AG20443 (cell line): ENCODE results near the gene MAPT.

Experiments
- DNase-seq: peaks from one replicate; pipeline ENCODE4 v3.0.0; 2012; ENCODE audit warnings: low spot score, mixed read lengths

Gene MAPT

DNA sequence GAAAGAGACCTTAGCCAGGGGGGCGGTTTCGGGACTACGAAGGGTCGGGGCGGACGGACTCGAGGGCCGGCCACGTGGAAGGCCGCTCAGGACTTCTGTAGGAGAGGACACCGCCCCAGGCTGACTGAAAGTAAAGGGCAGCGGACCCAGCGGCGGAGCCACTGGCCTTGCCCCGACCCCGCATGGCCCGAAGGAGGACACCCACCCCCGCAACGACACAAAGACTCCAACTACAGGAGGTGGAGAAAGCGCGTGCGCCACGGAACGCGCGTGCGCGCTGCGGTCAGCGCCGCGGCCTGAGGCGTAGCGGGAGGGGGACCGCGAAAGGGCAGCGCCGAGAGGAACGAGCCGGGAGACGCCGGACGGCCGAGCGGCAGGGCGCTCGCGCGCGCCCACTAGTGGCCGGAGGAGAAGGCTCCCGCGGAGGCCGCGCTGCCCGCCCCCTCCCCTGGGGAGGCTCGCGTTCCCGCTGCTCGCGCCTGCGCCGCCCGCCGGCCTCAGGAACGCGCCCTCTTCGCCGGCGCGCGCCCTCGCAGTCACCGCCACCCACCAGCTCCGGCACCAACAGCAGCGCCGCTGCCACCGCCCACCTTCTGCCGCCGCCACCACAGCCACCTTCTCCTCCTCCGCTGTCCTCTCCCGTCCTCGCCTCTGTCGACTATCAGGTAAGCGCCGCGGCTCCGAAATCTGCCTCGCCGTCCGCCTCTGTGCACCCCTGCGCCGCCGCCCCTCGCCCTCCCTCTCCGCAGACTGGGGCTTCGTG is at the start of gene MAPT:
Gene MAPT, plus strand, starts transcription at position 533 of the 763 bp plus-strand sequence. CDS start 67,784 bp downstream, outside the sequence.
- DNase-seq, result peak; percentile 99

DNA sequence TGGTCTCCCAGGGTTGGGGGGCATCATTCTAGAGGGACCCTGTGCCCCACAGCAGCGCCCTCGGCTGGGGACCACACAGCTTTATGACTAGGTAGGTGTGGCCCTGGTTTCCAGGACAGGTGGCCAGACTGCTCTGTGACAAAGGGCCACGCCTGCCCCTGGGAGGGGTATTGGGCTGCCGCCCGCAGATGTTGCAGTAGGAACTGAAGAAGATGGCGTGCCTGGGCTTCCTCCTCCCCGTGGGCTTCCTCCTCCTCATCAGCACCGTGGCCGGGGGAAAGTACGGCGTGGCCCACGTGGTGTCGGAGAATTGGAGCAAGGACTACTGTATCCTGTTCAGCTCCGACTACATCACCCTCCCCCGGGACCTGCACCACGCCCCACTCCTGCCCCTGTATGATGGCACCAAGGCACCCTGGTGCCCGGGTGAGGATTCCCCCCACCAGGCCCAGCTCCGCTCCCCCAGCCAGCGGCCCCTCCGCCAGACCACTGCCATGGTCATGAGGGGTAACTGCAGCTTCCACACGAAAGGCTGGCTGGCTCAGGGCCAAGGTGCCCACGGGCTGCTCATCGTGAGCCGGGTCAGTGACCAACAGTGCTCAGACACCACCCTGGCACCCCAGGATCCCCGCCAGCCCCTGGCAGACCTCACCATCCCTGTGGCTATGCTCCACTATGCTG is 49.5 kb upstream of the MAPT start, which contains the start of gene SPPL2C:
Gene SPPL2C, plus strand, starts transcription at position 187 of the 681 bp plus-strand sequence. Its CDS starts 26 bp downstream, at position 213.
- no peak for DNase-seq

DNA sequence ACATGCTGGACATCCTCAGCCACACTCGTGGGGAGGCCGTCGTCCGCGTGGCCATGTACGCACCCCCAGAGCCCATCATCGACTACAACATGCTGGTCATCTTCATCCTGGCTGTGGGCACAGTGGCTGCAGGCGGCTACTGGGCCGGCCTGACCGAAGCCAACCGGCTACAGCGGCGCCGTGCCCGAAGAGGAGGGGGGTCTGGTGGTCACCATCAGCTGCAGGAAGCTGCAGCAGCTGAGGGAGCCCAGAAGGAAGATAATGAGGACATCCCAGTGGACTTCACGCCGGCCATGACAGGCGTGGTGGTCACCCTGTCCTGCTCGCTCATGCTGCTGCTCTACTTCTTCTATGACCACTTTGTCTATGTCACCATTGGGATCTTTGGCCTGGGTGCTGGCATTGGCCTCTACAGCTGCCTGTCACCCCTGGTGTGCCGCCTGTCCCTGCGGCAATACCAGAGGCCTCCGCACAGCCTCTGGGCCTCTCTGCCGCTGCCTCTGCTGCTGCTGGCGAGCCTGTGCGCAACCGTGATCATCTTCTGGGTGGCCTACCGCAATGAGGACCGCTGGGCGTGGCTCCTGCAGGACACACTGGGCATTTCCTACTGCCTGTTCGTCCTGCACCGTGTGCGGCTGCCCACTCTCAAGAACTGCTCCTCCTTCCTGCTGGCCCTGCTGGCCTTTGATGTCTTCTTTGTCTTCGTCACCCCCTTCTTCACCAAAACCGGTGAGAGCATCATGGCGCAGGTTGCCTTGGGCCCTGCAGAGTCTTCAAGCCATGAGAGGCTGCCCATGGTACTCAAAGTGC is 48.8 kb upstream of the MAPT start:
- no peak for DNase-seq

DNA sequence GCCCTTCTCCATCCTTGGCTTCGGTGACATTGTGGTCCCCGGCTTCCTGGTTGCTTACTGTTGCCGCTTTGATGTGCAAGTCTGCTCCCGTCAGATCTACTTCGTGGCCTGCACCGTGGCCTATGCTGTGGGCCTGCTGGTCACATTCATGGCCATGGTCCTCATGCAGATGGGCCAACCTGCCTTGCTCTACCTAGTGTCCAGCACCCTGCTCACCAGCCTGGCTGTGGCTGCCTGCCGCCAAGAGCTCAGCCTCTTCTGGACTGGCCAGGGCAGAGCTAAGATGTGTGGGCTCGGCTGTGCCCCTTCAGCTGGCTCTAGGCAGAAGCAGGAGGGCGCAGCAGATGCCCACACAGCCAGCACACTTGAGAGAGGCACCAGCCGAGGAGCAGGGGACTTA is 48.1 kb upstream of the MAPT start:
- DNase-seq, result no peak

DNA sequence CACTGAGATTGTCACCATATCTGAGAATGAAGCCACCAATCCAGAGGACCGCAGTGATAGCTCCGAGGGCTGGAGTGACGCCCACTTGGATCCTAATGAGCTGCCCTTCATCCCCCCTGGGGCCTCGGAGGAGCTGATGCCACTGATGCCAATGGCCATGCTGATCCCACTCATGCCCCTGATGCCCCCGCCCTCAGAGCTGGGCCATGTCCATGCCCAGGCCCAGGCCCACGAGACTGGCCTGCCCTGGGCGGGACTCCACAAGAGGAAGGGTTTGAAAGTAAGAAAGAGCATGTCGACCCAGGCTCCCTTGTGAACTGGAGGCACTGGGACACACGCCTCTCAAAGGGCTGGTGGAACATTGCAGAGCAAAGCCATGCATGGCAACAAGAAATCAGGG is 47.7 kb upstream of the MAPT start:
- no peak for DNase-seq

DNA sequence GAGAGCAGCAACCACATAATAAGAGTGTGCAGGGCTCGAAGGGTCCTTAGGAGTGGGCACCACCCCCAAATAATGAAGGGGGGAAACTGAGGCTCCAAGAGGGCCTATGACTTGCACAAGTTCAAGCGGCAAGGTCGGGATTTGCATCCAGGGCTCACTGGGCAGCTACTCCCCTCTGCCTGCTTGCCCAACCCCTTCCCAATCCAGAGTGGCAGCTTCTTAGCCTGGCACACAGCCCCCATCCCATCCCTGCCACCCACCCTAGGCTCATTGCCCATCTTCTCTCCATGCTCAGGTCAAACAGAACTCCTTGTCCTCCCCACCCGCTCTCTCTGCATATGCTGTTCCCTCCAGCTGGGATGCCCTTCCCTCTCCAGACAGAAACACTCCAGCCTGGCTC is 47.3 kb upstream of the MAPT start:
- DNase-seq, result no peak

DNA sequence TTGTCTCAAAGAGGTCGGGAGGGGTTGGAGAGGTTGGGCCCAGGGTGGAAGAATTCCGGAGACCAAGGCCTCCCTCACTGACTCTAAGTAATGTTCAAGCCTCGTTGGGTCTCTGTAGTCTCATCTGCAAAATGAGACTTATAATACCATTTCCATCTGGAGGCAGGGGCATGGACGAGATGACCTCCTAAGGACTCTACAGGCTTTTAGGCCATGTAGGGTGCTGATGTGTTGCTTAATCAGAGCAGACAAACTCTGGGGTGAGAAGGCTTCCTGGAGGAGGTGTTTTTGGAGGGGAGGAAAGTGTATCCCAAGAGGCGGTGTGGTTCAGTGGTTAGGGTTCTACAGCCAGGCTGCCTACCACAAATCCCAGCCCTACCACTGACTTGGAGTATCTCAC is 46.6 kb upstream of the MAPT start:
- no peak for DNase-seq

DNA sequence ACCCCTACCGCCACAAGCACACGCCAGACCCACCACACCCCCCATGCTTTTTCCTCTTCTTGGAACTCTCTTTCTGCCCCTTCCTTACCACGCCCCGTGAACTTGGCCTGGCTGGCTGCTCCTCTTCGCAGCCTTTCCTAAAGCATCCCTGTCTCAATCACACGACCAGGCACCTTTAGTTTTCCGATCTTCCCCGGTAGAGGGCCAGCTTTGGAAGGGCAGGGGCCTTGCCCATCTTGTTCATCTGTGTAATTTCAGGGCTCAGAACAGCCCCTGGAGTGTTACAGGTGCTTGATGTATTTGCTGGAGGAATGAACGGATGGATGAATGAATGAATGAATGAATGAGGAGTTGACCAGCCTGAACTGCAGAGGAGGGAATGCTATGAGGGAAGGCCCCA is 45.9 kb upstream of the MAPT start:
- no peak for DNase-seq

DNA sequence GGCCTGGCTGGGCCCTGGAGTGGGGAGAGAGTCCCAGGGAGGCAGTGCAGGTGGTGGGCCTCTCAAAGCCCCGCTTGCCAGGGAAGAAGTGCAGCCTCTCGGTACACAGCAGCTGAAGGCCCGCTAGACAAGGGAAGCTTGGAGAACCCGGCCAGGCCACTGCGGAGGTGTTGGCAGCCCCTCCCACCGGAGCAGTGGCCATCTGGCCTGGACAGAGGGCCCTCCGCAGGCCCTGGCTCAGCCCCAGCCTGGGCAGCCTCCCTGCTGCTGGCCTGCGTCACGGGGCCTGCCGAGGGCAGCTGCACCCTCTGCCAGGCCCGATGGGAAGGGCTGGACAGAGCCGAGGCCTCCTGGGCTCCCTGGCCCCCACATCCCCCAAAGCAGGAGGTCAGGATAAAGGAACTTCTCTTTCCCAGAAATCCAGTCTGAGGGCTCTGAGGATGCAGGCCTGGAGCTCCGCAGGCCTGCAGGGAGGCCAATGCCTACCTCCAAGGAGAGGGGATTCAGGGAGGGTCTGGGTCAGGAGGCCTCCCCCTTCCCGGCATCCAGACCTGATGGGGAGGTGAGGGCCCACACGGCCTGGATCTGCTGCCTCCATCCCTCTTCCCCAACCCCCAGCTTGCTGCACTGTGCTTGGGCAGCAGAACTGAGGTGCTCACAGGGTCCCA is 45.4 kb upstream of the MAPT start:
- no peak for DNase-seq

DNA sequence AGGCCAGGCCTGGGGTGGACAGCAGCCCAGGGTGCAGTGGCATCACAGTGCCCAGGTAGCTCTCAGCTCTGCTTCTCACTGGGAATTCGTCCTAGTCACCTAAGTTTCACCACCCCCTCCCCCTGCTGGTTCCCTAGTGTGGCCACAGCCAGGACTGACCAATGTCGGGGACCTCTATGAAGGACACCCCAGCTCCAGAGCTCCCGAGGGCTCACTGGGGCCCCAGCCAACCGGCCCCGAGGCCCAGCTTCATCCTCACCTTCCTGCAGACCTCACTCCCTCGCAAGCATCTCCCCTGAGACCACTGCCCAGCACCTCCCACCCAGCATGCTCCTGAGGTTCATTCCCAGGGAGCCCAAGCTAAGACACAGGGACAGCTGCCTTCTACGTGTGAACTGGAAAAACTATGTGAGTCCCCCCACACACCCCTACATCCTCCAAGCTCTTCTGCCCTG is 44.8 kb upstream of the MAPT start:
- no peak for DNase-seq

DNA sequence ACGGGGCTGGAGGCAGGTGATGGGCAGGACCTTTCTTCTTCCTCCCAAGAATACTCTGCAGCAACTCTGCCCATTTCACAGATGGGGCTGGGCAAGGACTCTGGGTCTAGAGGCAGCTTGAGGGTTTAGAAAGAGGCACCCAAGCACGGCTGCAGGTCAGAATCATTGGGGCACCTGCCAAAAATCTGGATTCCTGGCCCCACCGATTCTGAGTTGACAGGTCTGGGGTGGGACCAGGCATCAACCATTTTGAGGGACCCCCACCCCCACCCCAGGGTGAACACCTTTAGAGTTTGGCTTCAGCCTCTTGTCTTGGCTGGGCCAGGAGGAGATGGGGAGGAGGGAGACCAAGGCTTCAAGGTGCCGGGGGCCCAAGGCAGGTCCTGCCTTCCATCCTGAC is 44.3 kb upstream of the MAPT start:
- no peak for DNase-seq

DNA sequence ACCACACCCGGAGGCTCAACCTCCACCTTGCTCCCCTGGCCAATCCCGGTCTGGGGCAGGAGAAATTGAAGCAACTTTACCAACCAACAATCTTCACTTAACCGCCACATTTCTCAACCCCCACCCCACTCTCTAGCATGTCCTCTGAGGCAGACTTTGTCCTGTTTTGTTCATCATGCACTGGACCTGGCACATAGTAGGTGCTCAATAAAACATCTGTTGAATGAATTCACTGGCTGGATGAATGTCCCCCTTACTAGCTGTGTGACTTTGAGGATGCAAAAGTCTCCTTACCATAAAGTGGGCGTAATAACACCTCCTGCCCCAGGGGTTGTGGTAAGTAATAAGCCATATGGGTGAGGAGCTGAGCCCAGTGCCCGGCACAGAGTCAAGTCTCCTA is 43.9 kb upstream of the MAPT start:
- DNase-seq, result no peak

DNA sequence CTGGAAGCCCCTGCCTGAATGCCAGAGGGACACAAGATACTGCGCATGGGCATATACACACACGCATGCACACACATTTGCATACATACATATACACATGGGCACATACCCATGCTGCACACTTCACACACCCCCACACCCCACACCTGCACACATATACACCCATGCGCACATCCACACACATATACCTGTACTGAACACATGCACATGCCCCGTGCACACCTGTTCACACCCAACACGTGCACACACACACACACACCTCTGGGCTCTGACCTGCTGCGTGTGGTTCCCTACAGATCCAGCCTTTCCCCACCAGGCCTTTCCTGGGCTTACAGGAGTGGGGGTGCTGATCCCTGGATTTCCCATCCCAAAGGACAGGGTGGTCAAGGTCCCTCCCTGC is 43.3 kb upstream of the MAPT start:
- no peak for DNase-seq

DNA sequence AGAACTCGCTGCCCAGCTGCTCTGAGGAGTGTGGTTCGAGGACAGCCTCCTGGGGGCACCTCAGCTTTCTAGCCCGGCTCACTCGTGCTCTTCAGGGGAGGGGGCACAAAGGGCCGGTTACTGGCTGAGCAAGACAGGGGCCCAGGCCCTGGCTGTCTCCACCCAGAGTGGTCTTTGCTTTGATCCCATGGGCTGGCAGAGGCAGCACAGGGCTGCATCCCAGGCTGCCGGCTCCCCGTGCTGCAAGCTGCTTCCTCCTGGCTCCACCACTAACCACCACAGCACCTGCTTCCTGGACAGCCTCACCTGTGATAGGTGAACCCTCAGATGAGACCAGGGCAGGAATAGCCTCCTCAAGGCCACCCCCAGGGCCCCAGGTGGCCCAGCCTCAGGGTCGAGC is 42.9 kb upstream of the MAPT start:
- DNase-seq, result no peak

DNA sequence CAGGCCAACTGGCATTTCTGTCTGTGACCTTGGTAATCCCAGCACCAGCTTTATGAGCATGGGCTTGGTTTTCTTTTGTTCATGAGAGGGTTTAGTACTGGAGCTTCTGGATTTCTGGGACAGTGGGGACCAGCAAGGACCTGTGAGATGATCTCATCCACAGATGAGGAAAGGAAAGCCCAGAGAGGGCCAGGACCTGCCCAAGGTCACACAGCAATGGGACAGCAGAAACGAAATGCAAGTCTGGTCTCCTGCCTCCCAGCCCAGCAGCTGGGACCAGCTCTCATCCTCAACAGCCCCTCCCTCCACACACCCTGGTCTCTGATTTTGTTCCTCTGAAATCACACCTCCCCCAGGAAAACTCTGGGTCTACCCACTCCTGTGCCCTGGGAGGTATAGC is 42.5 kb upstream of the MAPT start:
- DNase-seq, result no peak

DNA sequence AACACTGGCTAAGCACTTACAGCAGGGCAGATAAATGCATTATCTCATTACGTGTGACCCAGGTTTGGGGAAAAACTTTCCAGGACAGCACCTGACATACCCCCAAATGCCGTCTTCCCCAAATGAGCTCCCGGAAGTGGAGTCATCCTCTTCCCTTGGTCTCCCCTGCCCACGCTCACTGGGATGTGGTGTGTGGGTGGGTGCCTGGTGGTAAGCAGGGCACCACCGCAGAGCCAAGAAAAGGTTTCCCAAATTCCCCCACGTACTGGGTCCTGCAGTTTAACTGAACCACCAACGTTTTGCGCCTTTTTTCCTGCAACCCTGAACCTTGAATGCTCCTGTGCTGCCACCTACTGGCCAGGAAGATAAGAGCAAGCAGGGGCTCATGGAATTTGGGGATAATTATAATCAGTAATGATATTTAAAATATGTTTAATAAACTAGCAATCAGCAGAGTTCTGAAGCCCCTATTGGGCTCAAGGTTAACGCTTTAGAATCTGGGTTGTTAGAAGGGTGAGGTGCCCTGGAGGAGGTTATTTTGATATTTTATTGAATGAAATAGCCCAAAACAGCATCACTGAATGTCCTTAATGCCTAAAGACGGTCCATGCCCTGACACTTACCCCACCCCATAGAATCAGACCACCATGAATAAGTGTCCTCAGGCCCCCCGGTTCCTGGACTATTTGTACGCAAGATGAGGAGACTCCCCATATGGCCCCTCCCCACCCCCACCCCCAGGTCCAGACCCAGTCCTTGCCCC is 41.6 kb upstream of the MAPT start:
- DNase-seq, result peak; percentile 67

DNA sequence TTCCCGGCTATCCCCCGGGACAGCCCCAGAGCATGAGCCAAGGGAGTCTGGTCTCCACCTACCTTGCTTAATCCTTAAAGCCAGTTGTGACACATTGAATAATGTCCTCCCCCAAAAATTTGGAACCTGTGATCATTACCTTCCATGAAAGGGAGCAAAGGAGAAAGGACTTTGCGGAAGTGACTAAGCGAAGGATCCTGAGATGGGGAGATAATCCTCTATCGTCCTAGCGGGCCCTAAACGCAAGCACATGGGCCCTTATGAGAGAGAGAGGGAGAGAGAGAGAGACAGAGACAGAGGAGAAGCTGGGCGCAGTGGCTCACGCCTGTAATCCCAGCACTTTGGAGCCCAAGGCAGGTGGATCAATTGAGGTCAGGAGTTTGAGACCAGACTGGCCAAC is 40.1 kb upstream of the MAPT start:
- no peak for DNase-seq

DNA sequence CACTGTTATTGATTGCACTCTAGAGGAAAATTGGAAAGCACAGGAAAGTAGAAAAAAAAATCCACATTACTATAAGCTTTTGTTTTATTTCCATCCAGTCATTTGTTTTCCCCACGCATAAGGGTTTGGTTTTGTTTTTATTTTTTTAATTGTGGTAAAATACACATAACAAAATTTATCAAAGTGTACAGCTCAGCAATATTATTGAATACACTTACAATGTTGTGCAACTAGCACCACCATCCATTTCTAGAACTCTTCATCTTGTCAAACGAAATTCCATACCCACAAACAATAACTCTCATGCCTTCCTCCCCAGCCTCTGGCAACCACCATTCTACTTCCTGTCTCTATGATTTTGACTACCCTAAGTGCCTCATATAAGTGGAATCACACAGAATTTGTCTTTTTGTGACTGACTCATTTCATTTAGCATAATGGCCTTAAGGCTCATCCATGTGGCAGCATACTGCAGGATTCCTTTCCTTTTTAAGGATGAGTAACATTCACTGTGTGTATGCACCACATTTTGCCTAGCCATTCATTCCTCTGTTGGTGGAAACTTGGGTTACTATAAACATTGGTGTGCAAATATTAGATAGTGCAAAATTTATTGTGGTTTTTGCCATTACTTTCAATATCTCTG is 38.5 kb upstream of the MAPT start:
- no peak for DNase-seq

DNA sequence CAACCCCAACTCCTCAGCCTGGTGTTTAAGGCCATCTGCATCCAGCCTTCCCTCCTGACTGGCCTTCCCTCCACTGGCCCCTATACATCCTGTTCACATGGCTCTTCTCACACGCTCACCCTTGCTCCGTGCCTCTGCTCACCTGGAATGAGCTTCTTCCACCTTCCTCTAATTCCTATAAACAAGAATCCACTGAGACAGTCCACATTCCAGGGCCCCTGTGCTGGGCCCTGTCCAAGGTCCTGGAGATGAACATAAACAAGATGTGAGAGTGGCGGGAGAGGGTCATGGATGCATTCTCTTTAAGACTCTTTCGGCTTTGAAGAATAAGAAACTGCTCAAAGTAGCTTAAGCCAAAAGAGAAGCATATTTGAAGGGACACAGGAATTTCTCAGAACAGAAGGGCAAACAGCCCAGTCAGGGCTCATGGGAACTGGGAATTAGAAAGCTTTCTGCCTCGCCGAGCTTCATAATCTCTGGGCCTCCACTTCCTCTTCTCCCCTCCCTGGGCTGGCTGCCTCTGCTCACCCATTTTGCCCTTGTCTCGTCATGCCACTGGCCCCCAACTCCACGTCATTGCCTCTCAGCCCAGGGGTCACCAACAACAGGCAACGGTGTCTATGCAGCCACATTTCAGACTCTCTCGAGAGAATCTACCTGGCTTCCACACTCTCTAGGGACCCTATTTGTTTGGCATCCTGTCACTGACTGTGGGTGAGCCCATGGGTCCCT is 36.2 kb upstream of the MAPT start:
- no peak for DNase-seq

DNA sequence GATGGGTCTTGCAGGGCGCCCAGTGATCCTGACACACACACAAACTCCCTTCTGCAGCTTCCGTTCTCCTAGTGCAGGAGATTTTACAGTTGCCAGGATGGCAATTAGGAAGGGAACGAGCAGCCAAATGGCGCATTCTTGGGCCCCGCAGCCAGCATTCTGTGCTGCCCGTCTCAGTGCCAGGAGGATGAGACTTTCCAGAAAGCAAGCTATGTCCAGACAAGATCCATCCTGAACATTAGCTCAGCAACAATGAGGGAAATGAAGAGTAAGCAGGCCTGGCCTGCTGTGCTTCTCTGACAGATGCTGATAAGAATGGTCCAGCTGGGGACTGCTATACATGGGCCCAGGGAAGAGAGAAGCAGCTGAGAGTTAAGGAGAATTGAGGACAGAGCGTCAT is 33.2 kb upstream of the MAPT start:
- no peak for DNase-seq
